Measurements from ENCODE around the gene PPP1R9B. TPM values are rescaled to one million over a fixed set of nuclear protein-coding genes. Genes with fewer than 3 reads are reported as not detected.

The PPP1R9B gene
- total and polyA plus RNA-seq, 2 of the 8 experiments (the other 6 are each of a cell fraction or from before 2014, with no cell fraction given) = 5.2 to 13.1 TPM

DNA sequence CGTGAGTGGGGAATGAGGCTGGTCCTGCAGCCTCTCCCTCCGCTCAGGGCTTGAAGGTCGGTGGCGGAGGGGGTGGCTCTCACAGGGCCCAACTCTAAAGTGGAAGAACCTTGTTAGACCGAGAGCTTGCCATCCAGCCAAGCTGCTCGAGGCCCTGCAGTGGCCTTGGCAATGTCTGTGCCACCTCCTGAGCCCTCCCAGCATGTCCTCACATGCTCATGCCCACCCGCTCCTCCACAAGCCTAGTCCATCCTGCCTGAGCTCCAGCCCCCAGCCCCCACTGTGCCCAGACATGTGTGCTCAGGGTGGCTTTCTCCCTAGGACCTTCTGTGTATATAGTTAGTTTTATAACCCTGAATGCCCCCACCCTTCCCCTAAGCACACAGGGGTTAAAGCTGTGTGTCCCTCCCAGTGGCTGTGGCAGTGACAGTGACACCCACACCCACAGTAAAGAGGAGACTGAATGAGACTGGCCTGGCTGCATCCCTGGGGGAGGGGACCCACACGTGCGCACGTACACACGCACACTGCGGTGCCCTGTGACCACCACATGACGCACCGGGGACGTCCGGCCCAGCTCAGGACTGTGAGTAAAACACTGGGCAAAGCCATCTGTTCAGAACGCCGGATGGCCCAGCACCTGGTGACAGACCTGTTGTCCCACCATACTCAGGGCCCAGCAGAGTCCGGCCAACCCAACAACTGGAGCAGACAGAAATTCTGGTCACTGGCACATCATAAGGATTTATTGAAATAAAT is 39.7 kb downstream of the PPP1R9B start (continued):
- TF ChIP-seq, protein P1, sequence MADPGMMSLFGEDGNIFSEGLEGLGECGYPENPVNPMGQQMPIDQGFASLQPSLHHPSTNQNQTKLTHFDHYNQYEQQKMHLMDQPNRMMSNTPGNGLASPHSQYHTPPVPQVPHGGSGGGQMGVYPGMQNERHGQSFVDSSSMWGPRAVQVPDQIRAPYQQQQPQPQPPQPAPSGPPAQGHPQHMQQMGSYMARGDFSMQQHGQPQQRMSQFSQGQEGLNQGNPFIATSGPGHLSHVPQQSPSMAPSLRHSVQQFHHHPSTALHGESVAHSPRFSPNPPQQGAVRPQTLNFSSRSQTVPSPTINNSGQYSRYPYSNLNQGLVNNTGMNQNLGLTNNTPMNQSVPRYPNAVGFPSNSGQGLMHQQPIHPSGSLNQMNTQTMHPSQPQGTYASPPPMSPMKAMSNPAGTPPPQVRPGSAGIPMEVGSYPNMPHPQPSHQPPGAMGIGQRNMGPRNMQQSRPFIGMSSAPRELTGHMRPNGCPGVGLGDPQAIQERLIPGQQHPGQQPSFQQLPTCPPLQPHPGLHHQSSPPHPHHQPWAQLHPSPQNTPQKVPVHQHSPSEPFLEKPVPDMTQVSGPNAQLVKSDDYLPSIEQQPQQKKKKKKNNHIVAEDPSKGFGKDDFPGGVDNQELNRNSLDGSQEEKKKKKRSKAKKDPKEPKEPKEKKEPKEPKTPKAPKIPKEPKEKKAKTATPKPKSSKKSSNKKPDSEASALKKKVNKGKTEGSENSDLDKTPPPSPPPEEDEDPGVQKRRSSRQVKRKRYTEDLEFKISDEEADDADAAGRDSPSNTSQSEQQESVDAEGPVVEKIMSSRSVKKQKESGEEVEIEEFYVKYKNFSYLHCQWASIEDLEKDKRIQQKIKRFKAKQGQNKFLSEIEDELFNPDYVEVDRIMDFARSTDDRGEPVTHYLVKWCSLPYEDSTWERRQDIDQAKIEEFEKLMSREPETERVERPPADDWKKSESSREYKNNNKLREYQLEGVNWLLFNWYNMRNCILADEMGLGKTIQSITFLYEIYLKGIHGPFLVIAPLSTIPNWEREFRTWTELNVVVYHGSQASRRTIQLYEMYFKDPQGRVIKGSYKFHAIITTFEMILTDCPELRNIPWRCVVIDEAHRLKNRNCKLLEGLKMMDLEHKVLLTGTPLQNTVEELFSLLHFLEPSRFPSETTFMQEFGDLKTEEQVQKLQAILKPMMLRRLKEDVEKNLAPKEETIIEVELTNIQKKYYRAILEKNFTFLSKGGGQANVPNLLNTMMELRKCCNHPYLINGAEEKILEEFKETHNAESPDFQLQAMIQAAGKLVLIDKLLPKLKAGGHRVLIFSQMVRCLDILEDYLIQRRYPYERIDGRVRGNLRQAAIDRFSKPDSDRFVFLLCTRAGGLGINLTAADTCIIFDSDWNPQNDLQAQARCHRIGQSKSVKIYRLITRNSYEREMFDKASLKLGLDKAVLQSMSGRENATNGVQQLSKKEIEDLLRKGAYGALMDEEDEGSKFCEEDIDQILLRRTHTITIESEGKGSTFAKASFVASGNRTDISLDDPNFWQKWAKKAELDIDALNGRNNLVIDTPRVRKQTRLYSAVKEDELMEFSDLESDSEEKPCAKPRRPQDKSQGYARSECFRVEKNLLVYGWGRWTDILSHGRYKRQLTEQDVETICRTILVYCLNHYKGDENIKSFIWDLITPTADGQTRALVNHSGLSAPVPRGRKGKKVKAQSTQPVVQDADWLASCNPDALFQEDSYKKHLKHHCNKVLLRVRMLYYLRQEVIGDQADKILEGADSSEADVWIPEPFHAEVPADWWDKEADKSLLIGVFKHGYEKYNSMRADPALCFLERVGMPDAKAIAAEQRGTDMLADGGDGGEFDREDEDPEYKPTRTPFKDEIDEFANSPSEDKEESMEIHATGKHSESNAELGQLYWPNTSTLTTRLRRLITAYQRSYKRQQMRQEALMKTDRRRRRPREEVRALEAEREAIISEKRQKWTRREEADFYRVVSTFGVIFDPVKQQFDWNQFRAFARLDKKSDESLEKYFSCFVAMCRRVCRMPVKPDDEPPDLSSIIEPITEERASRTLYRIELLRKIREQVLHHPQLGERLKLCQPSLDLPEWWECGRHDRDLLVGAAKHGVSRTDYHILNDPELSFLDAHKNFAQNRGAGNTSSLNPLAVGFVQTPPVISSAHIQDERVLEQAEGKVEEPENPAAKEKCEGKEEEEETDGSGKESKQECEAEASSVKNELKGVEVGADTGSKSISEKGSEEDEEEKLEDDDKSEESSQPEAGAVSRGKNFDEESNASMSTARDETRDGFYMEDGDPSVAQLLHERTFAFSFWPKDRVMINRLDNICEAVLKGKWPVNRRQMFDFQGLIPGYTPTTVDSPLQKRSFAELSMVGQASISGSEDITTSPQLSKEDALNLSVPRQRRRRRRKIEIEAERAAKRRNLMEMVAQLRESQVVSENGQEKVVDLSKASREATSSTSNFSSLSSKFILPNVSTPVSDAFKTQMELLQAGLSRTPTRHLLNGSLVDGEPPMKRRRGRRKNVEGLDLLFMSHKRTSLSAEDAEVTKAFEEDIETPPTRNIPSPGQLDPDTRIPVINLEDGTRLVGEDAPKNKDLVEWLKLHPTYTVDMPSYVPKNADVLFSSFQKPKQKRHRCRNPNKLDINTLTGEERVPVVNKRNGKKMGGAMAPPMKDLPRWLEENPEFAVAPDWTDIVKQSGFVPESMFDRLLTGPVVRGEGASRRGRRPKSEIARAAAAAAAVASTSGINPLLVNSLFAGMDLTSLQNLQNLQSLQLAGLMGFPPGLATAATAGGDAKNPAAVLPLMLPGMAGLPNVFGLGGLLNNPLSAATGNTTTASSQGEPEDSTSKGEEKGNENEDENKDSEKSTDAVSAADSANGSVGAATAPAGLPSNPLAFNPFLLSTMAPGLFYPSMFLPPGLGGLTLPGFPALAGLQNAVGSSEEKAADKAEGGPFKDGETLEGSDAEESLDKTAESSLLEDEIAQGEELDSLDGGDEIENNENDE (IDR thresholded peaks at IDR 0.05; ENCODE audit: insufficient replicate concordance, low read length) = no peak
- TF ChIP-seq CBX5 (IDR thresholded peaks at IDR 0.05; ENCODE audit: low read depth, low read length) (no peak), BCL11A (IDR thresholded peaks at IDR 0.05; ENCODE audit: low read depth in 2 of 2, low read length in 2 of 2) (no peak)
